Spleen (tissue), 11 donors: ENCODE measurements around the gene CLASP1. TPM values are rescaled to one million over a fixed set of nuclear protein-coding genes. Genes with fewer than 3 reads are reported as not detected.

ENCODE experiments used
- DNase-seq: peaks from one replicate; pipeline ENCODE4 v3.0.0-alpha.2; 2020
- H3K27ac ChIP-seq, 8 donors: fragments of 200-600 bp; sonication (generic) in 7 of 8; 1 replicate in 4 of 8; 2 replicates in 4 of 8; pipeline versions ENCODE4 v1.5.0 to v1.8.0; 2016 to 2021; ENCODE audit warnings: inconsistent platforms in 4 of 8, mild to moderate bottlenecking in 4 of 8, moderate library complexity in 1 of 8
- H3K27me3 ChIP-seq, 7 donors: fragments of 200-600 bp; sonication (generic) in 6 of 7; replicated peaks in 1 of 7; 1 replicate in 4 of 7; 2 replicates in 3 of 7; pipeline versions ENCODE4 v1.5.0 to v1.8.0; 2016 to 2021; ENCODE audit warnings: inconsistent platforms in 3 of 7, mild to moderate bottlenecking in 1 of 7
- H3K36me3 ChIP-seq, 6 donors: fragments of 200-600 bp; sonication (generic) in 5 of 6; 1 replicate in 4 of 6; 2 replicates in 2 of 6; pipeline versions ENCODE4 v1.5.0 to v1.8.0; 2016 to 2021; ENCODE audit warnings: inconsistent platforms in 2 of 6
- H3K4me1 ChIP-seq, 6 donors: fragments of 200-600 bp; sonication (generic) in 5 of 6; 1 replicate in 3 of 6; 2 replicates in 3 of 6; pipeline versions ENCODE4 v1.5.0 to v1.8.0; 2016 to 2021; ENCODE audit warnings: inconsistent platforms in 3 of 6
- H3K4me3 ChIP-seq, 8 donors: fragments of 200-600 bp; sonication (generic) in 7 of 8; 1 replicate in 4 of 8; 2 replicates in 4 of 8; pipeline versions ENCODE4 v1.5.0 to v1.8.0; 2016 to 2021; ENCODE audit warnings: inconsistent platforms in 4 of 8, mild to moderate bottlenecking in 4 of 8, moderate library complexity in 2 of 8
- H3K9me3 ChIP-seq, 8 donors: fragments of 200-600 bp; sonication (generic) in 7 of 8; 1 replicate in 4 of 8; 2 replicates in 4 of 8; pipeline versions ENCODE4 v1.5.0 to v1.8.0; 2016 to 2021; ENCODE audit warnings: inconsistent platforms in 4 of 8
- POLR2A ChIP-seq, 3 donors: fragments of 450-650 bp; IDR thresholded peaks; one replicate each; pipeline ENCODE4 v1.5.1; 2017; ENCODE audit warnings: antibody characterized with exemption in 3 of 3, mild to moderate bottlenecking in 1 of 3
- POLR2AphosphoS5 ChIP-seq, 3 donors: sonication (generic); formaldehyde crosslinking; IDR thresholded peaks; one replicate each; pipeline ENCODE4 v1.5.1; 2017; ENCODE audit warnings: antibody characterized with exemption in 3 of 3
- WGBS, 5 donors: extraction: QIAGEN DNeasy Blood & Tissue Kit in 3 of 5; methylation state at CpG; one replicate each; pipeline versions ENCODE4 v1.1.5 to v1.1.7; 2013 to 2018; 5-methylcytosine and 5-hydroxymethylcytosine counted together
- intact Hi-C: fragments of 100-400 bp; cut with DNase I; formaldehyde crosslinking; loops from one replicate; pipeline ENCODE4 v1.15.0; 2023; ENCODE audit warnings: low total_unique reads
- polyA plus RNA-seq, 3 donors: library from polyadenylated mRNA; stranded (reverse); fragments of 200-250 nt; gene quantifications; one replicate each; pipeline ENCODE4 v1.2.1, GENCODE V29; 2013
- total RNA-seq, 7 donors: library from RNA; depleted of rRNA in 3 of 7; stranded (reverse); fragments of >200 nt in 3 of 7; fragmentation: NEBNext Ultra II Directional in 4 of 7; extraction: Animal tissue kit (Norgen Biotek cat#: 25700) in 4 of 7; gene quantifications; one replicate each; pipeline versions ENCODE4 v1.1.0 to v1.2.1, GENCODE V29; 2016 to 2021
- TF ChIP-seq, protein P1 (sequence below), 11 experiments: fragments of 200-600 bp in 7 of 11; fragments of 450-650 bp in 4 of 11; sonication (generic) in 4 of 11; IDR thresholded peaks in 8 of 11; conservative IDR thresholded peaks in 3 of 11; 1 replicate in 7 of 11; 2 replicates in 4 of 11; pipeline versions ENCODE4 v1.4.0 to v1.8.0; 2016 to 2021; ENCODE audit warnings: antibody characterized with exemption in 11 of 11, inconsistent platforms in 4 of 11, mild to moderate bottlenecking in 1 of 11
- donor health status: healthy with polysubstance abuse.
- donor health status: DM: no; HTN: no; CAD: no; lungs with moderate emphysema.
- donor health status: DM: no; HTN: no; CAD: no.
- donor health status: Bipolar disorder and iron deficiency.
- donor health status: healthy.
- donor health status: DM: no; HTN: no; CAD: no.
- donor health status: DM: yes; HTN: yes; CAD: no.

CLASP1 gene
- total and polyA plus RNA-seq, 10 donors: 4.0 to 103 (median 71.7) TPM

DNA sequence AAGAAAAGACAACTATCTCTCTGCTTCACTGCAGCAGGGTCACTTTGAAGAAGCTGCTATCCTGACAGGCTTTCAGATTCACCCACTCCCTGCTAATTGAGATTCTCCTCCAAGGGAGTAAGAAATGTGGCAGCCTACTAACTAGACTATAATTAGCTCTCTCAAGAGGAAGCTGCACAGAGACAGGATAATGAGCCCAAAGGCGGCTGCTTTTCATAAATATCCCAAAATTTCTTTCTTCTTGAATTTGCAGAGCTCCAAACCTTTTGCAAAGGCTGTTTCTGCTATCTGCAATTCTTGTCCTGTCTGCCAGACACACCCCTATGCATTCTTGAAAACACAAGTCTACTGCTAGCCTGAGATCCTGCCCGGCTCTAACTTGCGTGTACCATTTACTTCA lies 172.6 kb downstream of the CLASP1 start:
- intact Hi-C loops: no loop called here
- no peak for TF ChIP-seq POLR2A (IDR thresholded peaks at IDR 0.05)
- TF ChIP-seq, protein P1, sequence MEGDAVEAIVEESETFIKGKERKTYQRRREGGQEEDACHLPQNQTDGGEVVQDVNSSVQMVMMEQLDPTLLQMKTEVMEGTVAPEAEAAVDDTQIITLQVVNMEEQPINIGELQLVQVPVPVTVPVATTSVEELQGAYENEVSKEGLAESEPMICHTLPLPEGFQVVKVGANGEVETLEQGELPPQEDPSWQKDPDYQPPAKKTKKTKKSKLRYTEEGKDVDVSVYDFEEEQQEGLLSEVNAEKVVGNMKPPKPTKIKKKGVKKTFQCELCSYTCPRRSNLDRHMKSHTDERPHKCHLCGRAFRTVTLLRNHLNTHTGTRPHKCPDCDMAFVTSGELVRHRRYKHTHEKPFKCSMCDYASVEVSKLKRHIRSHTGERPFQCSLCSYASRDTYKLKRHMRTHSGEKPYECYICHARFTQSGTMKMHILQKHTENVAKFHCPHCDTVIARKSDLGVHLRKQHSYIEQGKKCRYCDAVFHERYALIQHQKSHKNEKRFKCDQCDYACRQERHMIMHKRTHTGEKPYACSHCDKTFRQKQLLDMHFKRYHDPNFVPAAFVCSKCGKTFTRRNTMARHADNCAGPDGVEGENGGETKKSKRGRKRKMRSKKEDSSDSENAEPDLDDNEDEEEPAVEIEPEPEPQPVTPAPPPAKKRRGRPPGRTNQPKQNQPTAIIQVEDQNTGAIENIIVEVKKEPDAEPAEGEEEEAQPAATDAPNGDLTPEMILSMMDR (IDR thresholded peaks at IDR 0.05 in 8 of 11, conservative IDR thresholded peaks at IDR 0.05 in 3 of 11): no peak
- no peak for TF ChIP-seq POLR2AphosphoS5 (IDR thresholded peaks at IDR 0.05)
- no peak for DNase-seq
- Histone ChIP-seq H3K36me3 (peaks cover 0 to 26% (median 0%) of the 10 kb centered on the region in 6 donors), H3K4me3 (no peak overlapping the region), H3K27me3 (no peaks in the 10 kb centered on the region), H3K4me1 (peaks cover 0 to 66% (median 24%) of the 10 kb centered on the region in 6 donors), H3K9me3 (no peaks in the 10 kb centered on the region), H3K27ac (no peak overlapping the region)
- 76 to 92% (median 87%) methylated on average over 3 of the region's 3 CpGs for WGBS, 5 donors

DNA sequence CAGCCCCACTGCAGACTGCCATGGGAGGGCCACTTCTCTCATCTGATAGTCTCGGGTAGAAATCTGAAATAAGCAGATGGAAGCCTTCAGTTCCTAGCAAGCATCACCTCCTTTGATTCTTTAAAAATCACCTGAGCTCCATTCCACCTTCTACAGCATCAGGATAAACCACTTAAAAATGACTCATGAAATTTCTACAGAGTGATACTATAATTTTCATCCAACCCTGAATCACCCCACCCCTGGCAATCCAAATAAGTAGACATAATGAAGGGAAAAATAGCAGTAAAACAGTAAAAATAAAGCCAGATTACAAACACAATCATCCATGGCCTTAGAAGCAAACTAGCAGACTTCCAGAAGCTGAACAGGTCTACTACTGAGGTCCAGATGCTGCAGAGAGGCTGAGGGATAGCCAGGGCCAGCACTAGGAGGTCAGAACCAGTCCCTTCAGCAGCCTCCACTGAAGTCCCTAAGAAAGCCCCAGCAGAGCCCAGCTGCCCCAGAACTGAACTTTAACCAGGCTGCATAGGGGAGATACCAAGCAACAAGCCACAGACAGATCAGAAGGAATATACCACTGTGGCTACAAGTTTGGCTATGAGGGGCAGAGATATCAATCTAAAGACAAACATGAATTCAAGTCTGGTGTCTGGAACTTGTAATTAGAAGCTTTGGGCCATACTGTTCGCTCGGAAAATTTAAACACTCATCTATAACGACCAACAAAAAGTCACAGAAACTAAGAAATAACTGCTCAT lies 173.3 kb downstream of the CLASP1 start:
- Histone ChIP-seq H3K27ac (no peak overlapping the region), H3K9me3 (no peaks in the 10 kb centered on the region), H3K27me3 (no peaks in the 10 kb centered on the region), H3K4me1 (peaks cover 0 to 59% (median 18%) of the 10 kb centered on the region in 6 donors), H3K36me3 (peaks cover 0 to 26% (median 2%) of the 10 kb centered on the region in 6 donors), H3K4me3 (no peak overlapping the region)
- intact Hi-C loops: no loop called here
- WGBS, 5 donors: 84 to 95% (median 92%) methylated on average over 4 of the region's 4 CpGs
- TF ChIP-seq POLR2A (IDR thresholded peaks at IDR 0.05) (no peak), POLR2AphosphoS5 (IDR thresholded peaks at IDR 0.05) (no peak)
- TF ChIP-seq, protein P1 (IDR thresholded peaks at IDR 0.05 in 8 of 11, conservative IDR thresholded peaks at IDR 0.05 in 3 of 11): no peak
- no peak for DNase-seq

DNA sequence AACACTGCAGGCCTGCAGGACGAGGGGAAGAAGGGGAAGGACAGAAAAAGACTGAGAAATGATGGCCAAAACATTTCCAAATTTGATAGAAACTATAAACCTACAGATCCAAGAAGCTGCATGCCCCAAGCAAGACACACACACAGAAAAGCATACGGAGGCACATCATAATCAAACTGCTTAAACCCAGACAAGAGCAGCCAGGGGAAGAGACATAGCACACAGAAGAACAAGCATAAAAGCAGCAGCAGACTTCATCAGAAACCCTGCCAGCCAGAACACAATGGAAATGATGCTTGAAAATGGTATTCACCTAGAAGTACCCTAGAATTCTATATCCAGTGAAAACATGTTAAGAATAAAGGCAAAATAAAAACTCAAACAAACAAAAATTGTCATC lies 175.8 kb downstream of the CLASP1 start:
- H3K4me1 ChIP-seq: peaks cover 0 to 41% (median 9%) of the 10 kb centered on the region in 6 donors
- intact Hi-C loops: no loop called here
- TF ChIP-seq, protein P1 (IDR thresholded peaks at IDR 0.05 in 8 of 11, conservative IDR thresholded peaks at IDR 0.05 in 3 of 11): no peak
- no peak for TF ChIP-seq POLR2AphosphoS5 (IDR thresholded peaks at IDR 0.05)
- no peak for TF ChIP-seq POLR2A (IDR thresholded peaks at IDR 0.05)
- peak overlapping the region in 1 of 8 donors; percentile 3 for H3K27ac ChIP-seq
- DNase-seq: no peak
- no peaks in the 10 kb centered on the region for H3K9me3 ChIP-seq
- no peaks in the 10 kb centered on the region for H3K27me3 ChIP-seq
- no peak overlapping the region for H3K4me3 ChIP-seq
- WGBS, 5 donors: 81 to 93% (median 89%) methylated on average over 2 of the region's 2 CpGs
- H3K36me3 ChIP-seq: peaks cover 3 to 36% (median 21%) of the 10 kb centered on the region in 6 donors

DNA sequence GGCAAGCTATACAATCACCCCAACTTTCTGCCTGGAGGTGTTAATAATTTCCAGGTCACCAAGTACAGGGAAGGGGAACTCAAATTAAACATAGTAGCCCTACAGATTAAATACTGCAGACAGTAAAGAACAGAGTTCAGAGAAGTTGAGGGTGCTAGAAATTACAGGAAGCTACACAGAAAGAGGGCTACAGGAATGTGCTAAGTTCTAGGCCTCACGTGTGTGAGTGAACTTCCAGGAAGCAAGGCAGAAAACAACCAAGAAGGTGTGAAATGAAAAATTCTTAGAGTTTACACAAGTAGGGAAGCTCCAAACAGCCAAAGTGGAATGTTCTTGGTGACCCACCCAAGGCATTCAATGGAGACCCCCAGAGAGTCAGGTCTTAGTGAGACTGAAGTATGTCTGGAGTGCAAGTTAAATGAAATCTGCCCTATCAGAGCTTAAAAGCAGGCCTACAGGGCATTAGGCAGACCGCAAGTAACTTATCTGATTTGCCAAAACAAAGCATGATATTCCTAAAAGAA lies 176.7 kb downstream of the CLASP1 start:
- no peaks in the 10 kb centered on the region for H3K27me3 ChIP-seq
- intact Hi-C loops: no loop called here
- 68 to 74% (median 72%) methylated on average over 2 of the region's 2 CpGs for WGBS, 5 donors
- DNase-seq: no peak
- H3K9me3 ChIP-seq: no peaks in the 10 kb centered on the region
- TF ChIP-seq, protein P1 (IDR thresholded peaks at IDR 0.05 in 8 of 11, conservative IDR thresholded peaks at IDR 0.05 in 3 of 11): no peak
- TF ChIP-seq POLR2A (IDR thresholded peaks at IDR 0.05) (no peak), POLR2AphosphoS5 (IDR thresholded peaks at IDR 0.05) (no peak)
- H3K4me3 ChIP-seq: no peak overlapping the region
- peak overlapping the region in 3 of 8 donors; percentile 6 to 32 (median 22) for H3K27ac ChIP-seq
- H3K4me1 ChIP-seq: peaks cover 0 to 37% (median 9%) of the 10 kb centered on the region in 6 donors
- H3K36me3 ChIP-seq: peaks cover 3 to 45% (median 29%) of the 10 kb centered on the region in 6 donors
